Stromal cell of bone marrow (primary cell): ENCODE data around the gene PSMD6.

Source experiments
- DNase-seq: peaks from one replicate; pipeline ENCODE4 v3.0.0-alpha.2; 2012; ENCODE audit warnings: low read depth

Gene PSMD6

GRCh38 chr3:64008487-64009351, 14.6 kb downstream of the PSMD6 start:
- no peak for DNase-seq

DNA sequence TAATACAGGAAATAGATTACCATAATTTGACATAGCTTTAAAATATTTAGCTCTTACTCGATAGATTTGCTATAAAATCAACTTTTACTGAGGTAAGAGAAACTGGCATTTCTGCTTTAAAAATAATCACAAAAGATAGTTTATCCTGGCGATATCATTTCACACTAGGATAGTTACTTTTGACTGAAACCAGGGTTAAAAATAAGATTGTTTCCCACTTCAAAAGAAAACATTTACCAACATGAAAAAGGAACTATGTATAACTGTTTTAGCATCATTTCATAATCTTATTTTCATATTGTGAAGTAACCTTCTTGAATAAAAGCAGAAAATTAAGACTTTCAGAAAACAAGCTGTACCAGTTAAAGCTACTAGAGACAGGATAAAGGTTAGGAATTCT, 15.3 kb downstream of the PSMD6 start:
- DNase-seq: no peak

DNA sequence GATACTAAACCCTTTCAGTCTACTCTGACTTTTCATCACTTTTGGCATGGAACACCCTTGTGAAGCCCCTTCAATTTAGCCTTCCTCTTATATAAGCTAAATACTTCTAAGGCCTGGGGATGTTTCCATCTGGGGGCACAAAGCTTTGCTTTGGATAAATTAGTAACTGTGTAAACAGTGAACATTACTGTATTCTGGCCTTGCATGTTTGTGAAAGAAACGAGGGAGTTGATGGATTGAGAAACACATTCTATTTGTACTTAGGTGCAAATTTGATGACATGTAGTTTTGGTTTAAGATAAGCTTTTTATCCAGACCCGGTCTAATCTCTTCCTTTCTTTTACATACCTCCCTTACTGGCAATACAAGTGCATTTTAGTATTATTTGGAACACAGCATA, 19.7 kb downstream of the PSMD6 start:
- DNase-seq: no peak

- DNase-seq: no peak
Measured at GRCh38 chr3:64002233-64002632, 21.1 kb downstream of the PSMD6 start.

- no peak for DNase-seq
Measured at GRCh38 chr3:64000453-64001055, 22.7 kb downstream of the PSMD6 start.

DNA sequence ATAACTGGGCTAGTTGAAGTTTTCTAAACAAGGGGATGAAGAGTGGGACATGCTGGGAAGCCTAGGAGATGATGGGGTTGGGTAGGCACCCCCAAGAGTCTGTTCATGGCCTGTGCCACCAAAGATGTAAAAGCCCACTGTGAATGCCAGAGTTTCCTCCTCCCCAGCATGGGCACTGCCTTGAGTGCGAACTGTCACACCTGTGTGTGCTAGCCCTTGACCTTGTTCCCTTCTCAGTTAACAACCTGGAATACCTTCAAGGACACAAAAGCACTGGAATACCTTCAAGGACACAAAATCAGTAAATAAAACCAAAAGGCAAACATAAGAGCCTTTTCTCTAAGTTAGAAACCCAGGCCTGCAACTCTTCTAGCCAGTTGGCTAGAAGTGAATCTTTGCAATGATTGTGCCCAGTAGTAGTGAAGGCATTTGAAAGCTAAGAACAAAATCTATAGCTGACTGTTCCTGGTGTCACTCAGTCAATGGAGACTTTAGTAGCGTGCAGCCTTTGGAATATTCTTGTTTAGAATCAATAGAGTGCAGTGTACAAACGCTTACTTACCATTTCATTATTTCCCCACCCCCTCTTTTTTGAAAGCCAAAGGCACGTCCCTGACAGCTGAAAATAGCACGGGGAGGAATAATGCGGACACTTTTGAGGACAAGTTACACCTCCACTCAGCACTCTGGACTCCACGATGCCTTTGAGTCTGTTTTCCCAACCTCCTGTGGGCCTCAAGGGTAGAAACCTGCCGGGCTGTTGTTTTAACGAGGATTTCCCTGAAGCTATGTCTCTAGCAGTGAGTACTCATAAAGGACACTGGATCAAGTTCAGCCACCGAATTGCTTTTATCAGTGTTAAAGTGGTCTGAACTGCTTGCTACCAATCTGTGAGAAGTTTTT, 24.2 kb downstream of the PSMD6 start:
- DNase-seq: no peak

GRCh38 chr3:63995086-63995485, 28.2 kb downstream of the PSMD6 start:
- no peak for DNase-seq

- DNase-seq: peak; percentile 70
Measured at GRCh38 chr3:63993653-63994079, 29.6 kb downstream of the PSMD6 start.

- no peak for DNase-seq
Measured at GRCh38 chr3:63992516-63993209, 30.6 kb downstream of the PSMD6 start.

- DNase-seq: no peak
Measured at GRCh38 chr3:63991666-63992065, 31.6 kb downstream of the PSMD6 start.

DNA sequence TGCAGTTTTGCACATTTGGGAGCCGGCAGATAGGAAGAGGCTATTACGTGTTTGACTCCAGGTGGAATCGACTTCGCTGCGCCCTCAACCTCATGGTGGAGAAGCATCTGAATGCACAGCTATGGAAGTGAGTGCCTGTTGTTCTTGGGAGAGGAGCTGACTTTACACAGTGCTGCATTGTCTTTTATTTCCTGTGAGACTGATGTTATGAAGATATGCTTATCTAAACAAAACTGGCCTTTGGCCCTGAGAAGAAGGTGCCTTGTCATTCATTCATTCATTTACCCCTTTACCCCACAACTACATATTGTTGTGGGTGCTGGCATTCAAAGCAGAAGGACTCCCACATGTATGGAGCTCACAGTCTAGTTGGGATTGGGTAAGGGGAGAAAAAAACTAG, 32.6 kb downstream of the PSMD6 start:
- no peak for DNase-seq

DNA sequence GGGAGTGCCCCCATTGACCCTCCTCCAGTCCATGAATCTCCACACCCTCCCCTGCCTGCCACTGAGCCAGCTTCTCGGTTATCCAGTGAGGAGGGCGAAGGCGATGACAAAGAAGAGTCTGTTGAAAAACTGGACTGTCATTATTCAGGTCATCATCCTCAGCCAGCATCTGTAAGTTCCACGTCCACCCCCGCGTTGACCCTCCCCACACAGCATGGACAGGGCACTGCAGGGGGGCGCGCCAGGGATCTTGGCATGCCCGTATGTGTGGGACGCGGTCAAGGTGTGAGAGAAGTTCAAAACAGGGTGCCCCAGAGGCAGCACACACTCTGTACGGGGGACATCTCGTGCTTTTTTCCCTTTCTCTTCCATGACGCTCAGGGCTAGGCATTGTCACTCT, 33.1 kb downstream of the PSMD6 start:
- no peak for DNase-seq

GRCh38 chr3:63988943-63989342, 34.4 kb downstream of the PSMD6 start:
- DNase-seq: no peak

GRCh38 chr3:63986831-63987230, 36.5 kb downstream of the PSMD6 start:
- no peak for DNase-seq

- no peak for DNase-seq
Measured at GRCh38 chr3:63986146-63986545, 37.1 kb downstream of the PSMD6 start.

GRCh38 chr3:63984391-63984790, 38.9 kb downstream of the PSMD6 start:
- DNase-seq: no peak

DNA sequence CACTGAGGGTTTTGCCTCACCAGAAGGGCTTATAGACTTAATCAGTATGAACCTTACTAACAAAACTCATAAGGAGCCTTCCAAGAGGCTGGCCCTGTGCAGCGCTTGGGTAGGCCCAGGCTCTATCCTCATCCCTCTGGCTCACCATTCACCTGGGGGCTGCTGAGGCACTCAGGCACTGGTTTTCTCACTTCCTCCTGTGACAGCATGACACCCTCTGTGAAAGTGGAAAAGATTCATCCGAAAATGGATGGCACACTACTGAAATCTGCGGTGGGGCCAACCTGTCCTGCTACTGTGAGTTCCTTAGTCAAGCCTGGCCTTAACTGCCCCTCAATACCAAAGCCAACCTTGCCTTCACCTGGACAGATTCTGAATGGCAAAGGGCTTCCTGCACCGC, 41.3 kb downstream of the PSMD6 start:
- DNase-seq: no peak

DNA sequence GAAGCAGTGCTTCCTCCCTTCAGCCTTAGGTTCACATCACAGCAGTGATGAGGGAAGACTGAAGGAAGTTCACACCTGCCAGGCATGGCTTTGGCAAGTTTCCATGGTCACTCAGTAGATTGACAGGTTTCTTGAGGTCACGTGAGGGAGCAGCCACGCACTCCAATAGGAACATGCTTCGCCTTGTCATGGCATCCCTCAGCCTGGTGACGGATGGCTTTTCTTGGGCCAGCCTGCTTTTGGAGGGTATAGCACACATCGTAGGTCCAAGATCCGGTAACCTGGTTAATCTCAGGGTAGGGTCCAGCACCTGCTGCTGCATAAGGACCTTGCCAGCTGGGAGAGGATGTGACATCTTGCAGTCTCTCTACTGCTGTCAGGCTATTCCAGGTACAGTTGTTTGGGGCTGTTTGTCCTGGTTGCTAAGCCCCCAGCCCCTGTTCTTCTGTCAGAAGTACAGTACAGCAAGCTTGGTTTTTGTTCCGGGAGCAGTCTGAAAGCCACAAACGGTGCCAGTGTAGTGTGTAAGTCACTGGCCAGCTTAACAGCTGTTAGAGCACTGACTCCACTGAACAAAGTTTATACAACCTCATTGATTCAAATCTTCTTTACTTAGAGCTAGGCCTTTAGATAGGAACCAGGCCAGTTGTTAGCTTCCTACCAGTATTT, 42.3 kb downstream of the PSMD6 start:
- DNase-seq: no peak

- DNase-seq: no peak
Measured at GRCh38 chr3:63980019-63980418, 43.3 kb downstream of the PSMD6 start.

DNA sequence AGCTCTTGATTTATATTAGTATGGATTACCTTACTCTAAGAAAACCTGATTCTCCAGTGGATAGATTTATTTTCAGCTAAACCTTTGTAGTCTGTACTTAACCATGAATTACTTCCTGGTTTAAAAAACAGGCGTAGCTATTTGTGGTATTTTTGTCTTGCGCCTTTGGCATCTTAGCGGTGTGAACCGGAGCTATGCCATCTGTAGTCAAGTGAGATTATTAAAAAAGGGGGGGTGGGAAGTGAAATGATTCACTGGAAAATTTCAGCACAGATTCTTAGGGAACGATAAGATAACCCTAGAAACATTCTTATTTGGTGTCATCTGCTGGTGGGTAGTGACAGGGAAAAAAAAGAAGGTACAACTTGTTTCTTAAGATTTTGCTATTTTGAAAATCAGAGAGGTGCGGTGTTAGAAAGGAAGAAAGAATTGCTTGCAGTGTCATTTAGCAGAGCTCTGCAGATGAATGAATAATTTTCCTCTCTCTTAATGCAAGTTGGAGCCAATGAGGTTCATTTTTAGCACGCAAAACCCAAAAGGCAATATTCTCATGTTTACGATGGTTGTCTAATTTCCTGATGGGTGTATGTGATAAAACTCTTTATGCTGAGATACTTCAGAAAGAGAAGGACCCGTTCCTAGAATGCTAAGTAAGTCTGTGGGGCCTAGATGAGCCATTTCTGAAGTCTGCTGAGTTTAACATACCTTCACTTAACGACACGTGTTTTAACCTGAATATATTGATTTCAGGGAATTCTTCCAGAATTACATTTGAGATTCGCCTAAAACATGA, 44.0 kb downstream of the PSMD6 start:
- DNase-seq: no peak

DNA sequence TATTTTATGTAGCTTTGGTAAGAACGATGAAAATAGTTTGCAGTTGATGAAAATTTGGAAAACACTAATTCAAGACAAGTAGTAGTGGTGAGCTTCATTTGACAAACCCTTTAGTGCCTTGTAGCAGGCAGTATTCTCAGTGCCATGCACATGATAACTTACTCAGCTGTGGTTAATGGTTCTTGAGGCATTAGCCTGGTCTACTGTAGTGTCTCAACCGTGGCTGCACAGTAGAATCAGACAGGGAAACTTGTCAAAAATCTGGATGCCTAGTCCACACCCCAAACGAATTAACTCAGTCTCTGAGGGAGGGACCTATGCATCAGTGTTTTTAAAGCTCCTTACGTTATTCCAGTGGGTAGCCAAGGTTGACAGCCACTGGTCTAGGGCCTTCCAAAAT, 45.4 kb downstream of the PSMD6 start:
- no peak for DNase-seq
